ENCODE results near the gene OR51F2. TPM values are rescaled to one million over a fixed set of nuclear protein-coding genes. Genes with fewer than 3 reads are reported as not detected.
"Not testable (repeated sequence)": the region's sequence is repeated elsewhere in the genome, so short reads cannot be mapped to it uniquely, and the experiment has no call there.

Gene OR51F2
- not detected in 2 replicates for total RNA-seq

DNA sequence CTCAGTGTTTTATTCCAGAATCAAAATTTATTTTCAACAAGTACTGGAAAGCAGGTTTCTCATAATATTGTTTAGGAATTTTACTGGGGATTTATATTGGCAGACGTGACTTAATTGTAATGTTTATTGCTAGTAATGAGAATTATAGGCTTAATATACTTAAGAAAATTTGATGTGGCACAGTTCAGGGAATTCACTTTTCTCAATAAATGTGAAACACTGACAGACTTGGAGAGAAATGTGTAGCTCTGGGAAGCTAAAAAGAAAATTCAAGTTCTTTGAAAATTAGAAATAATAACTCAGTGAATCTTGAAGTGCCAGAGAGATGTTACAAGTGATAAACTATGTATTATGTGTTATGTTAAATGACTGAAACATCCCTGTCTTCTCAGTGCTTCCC lies at the start of gene OR51F2:
TSS of gene OR51F2 (plus strand) at position 301 of the 400 bp plus-strand sequence. CDS start 101 bp downstream, outside the sequence.
- DNase-seq (ENCODE audit: low read depth): no peak

- DNase-seq (ENCODE audit: low read depth): no peak
Observed at GRCh38 chr11:4782454-4782853, 38.7 kb upstream of the OR51F2 start.

DNA sequence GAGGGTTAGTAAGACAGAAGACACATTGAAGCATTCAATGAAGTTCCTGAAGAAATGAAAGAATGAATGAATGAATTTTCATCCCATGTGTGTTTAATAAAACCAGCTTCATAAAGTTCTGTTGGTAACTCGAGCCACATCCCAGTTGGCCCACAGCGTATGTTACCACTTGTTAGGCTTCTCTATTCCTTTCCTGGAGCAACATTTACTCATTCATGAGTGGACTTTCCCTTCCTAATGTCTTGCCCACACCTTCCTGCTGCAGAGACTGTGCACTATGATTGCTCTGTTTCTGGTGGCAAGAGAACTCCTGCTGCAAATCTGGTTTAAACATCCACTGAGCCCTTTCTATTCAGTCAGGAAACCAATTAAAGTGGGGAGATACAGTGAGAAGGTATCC lies 23.9 kb upstream of the OR51F2 start:
- DNase-seq (ENCODE audit: low read depth): no peak

- no peak for DNase-seq (ENCODE audit: low read depth)
Observed at GRCh38 chr11:4798427-4799183, 22.5 kb upstream of the OR51F2 start.

- DNase-seq (ENCODE audit: low read depth): not testable (repeated sequence)
Observed at GRCh38 chr11:4801316-4801715, 19.8 kb upstream of the OR51F2 start.

DNA sequence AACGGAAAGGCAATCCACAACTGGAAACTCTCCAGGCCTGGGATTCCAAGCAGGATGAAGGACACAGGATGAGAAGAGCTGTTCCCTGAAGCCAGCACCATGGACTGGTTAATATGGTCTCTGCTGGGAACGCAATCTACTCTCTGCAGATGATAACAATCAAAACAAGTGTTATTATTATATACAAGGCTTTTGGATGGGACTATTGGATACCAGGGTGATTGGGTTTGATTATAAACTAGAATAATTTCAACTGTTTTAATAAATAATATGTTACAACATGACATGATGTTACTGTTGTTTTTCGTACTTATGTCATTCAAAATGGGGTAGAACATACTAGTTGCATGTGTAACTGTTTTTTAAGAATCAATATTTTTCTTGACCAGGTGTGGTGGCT lies 16.8 kb upstream of the OR51F2 start, which contains the start of gene OR52R1:
TSS of gene OR52R1 (minus strand) at position 101 of the 400 bp plus-strand sequence. CDS start at position 101, 0 bp downstream.
- DNase-seq (ENCODE audit: low read depth): no peak

DNA sequence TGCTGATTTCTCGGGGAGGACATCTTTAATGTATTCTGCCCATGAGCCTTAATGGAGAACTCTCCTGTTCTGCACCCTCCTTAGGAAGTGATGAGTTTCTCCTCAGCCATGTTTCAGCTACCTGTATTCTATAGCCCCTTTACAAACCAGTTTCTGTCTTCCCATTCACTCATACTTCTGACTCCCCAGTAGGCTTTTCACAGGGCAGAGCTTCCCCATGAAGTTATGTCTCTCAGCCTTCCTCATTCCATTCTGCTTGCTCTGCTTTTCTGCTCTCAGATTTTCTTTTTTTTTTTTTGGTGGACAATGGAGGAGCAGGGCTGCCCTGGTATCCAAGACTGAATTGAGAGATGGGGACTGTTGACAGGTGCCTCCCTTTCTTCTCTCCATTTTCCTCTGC lies 12.6 kb upstream of the OR51F2 start:
- no peak for DNase-seq (ENCODE audit: low read depth)

DNA sequence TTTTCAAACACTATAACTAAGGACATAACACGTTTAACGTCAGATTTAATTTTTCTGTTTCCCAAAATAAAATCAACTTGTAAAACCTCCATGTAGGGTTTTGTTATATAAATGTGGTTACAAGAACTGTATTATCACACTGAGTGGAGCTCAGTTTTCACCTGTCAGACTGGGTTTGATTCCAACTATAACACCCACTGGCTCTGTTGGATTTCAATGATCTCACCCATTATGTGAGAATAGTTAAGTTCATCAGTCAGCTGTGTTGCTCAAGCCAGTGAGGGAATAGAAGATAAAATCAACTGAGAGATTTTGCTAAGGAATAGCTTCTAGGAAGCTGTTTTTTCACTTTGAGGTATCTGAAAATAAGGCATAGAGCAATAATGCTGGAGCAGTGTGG lies 11.9 kb upstream of the OR51F2 start:
- DNase-seq (ENCODE audit: low read depth): no peak

GRCh38 chr11:4825132-4825531 lies 4.0 kb downstream of the OR51F2 start:
- DNase-seq (ENCODE audit: low read depth): no peak

GRCh38 chr11:4826425-4826824 lies 5.3 kb downstream of the OR51F2 start:
- peak; percentile 6 for DNase-seq (ENCODE audit: low read depth)

- DNase-seq (ENCODE audit: low read depth): no peak
Observed at GRCh38 chr11:4830346-4830745, 9.2 kb downstream of the OR51F2 start.

DNA sequence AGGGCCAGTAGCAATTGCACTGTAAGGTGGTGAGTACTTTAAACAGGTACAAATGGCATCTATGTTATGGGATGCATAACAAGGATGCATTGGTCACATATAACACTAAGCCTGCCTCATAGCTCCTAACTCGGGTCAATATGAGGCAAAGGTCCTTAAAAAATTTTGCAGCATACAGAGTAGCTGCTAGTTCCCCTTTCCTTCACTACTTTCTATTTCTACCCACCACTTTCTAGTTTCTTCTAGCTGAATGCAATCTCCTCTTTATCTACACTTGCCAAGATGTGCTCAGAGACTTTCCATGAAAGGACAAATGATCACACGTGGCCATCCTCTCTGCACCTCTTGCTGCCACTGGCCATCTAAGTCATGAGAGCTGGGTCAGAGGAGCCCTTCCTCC lies 9.8 kb downstream of the OR51F2 start:
- no peak for DNase-seq (ENCODE audit: low read depth)

DNA sequence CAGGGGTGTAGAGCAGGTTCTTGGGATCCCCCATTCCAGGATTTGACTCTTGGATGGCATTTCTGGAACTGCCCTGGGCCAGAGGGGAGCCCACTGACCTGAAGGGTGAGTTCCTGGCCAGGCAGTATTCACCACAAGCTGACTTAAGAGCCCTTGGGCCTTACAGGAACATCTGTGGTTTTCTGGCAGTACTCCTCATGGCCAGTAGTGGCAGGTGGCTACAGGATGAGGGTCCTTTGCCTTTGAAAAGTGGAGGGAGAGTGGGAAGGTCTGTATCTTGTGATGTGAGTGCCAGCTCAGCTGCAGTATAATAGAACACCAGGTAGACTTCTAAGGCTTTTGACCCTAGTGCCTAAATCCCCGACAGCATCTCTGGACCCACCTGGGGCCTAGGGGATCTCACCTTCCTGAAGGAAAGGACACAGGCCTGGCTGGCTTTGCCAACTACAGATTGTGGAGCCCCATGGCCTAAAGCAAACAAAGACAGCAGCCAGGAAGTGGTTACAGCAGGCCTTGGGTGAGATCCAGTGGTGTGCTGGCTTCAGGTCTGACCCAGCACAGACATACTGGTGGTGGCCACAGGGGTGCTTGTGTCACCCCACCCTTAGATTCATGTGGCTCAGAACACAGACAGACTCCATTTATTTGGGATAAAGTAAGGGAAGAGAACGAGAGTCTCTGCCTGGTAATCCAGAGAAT lies 18.9 kb downstream of the OR51F2 start:
- DNase-seq (ENCODE audit: low read depth): no peak

- no peak for DNase-seq (ENCODE audit: low read depth)
Observed at GRCh38 chr11:4848908-4849532, 27.9 kb downstream of the OR51F2 start, which contains the start of gene OR51S1. OR51S1 (minus strand) TSS chr11:4849208; CDS start chr11:4849208, 0 bp downstream.

- no peak for DNase-seq (ENCODE audit: low read depth)
Observed at GRCh38 chr11:4851033-4851432, 29.9 kb downstream of the OR51F2 start.

GRCh38 chr11:4854286-4854685 lies 33.2 kb downstream of the OR51F2 start:
- not testable (repeated sequence) for DNase-seq (ENCODE audit: low read depth)

DNA sequence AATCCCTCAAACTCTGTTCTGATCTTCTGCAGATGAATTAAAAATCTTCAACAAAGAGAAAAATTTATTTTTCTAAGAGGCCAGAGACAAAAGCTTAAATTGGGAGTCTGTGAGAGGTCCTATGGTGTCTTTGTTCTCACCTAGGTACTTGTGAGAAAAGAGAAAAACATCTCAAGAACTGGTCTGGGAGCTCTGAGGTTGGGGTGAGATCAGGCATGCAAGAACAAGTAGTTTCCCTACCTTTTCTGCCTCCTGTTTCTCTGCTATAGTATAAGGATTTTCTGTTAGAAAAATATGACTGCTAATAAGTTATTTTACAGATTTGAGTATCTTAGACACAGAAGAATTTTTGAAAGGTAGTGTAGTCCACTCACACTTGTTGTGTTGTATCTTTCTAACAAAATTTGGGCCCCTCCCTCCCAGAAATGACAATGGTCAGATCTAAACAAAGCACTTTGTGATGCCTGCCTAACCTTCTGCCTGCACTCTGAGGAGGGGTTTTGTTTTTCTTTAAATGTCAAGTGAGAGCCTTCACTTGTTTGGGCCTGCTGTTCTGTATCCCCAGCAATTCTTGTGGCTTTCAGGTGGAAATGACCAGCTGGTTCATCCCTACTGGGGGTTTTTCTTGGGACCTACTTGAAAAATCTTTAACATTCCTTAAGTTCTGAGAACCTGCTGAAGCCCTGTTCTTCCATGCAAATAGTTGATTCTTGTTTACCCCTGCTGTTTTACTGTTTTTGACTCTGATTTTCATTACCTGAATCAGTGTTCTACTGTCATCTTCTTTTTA lies 41.5 kb downstream of the OR51F2 start:
- DNase-seq (ENCODE audit: low read depth): no peak

- no peak for DNase-seq (ENCODE audit: low read depth)
Observed at GRCh38 chr11:4863876-4864275, 42.8 kb downstream of the OR51F2 start.

- DNase-seq (ENCODE audit: low read depth): peak; percentile 11
Observed at GRCh38 chr11:4865855-4866254, 44.7 kb downstream of the OR51F2 start.
